HL-60/S4 treated with phorbol 12-myristate 13-acetate at 8.2 ng/mL for 4 days and 3 days (cell line): ENCODE measurements around the gene FAM83D.

Source experiments
- in situ Hi-C: fragments of 300-500 bp; cut with MboI; formaldehyde crosslinking; loops from 2 replicates; pipeline ENCODE4 v1.15.0; 2022; ENCODE audit warnings: low sequenced_read_pairs

FAM83D gene

GRCh38 chr20:38997622-38998021 lies 71.4 kb downstream of the FAM83D start:
- in situ Hi-C loops: no loop called here

GRCh38 chr20:38999217-38999616 lies 73.0 kb downstream of the FAM83D start:
- in situ Hi-C loops: no loop called here

GRCh38 chr20:38999965-39000910 lies 74.0 kb downstream of the FAM83D start:
- in situ Hi-C loops: no loop called here
